ENCODE data around the gene CPNE5.

The CPNE5 gene

DNA sequence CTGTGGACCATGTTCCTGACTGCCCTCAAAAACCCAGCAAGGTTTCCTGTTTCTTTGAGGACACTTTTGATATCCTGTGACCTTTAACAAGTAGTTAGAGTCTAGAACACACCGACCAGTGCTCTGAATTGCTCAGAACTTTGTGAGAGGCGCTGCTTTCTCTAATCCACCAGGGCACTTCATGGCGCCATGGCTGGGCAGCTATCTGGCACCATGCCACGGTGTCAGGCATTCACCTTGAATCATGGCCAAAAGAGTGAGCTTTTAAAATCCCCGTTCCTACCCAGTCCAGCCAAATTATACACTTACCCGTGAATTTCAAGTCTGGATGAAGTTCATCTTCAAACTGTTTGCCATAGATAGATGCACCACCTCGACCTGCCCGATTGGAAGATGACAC lies 17.0 kb upstream of the CPNE5 start:
- DNase-seq: no peak

DNA sequence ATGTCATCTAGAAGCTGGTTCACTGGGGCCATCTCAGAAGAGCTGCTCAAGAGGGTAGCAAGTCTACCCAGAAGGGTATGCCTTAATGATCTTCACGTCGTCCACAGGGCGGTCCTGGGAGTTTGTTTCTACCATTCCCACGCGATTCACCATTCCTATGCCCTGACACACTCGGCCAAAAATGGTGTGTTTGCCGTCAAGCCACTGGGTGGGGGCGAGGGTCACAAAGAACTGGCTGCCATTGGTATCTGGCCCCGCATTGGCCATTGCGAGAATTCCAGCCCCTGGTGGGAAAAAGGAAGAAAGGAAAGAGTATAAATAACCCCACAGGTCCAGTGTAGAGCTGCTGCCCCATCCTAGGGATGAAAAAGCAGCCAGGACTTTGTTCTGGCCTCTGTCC lies 16.5 kb upstream of the CPNE5 start:
- DNase-seq: no peak

DNA sequence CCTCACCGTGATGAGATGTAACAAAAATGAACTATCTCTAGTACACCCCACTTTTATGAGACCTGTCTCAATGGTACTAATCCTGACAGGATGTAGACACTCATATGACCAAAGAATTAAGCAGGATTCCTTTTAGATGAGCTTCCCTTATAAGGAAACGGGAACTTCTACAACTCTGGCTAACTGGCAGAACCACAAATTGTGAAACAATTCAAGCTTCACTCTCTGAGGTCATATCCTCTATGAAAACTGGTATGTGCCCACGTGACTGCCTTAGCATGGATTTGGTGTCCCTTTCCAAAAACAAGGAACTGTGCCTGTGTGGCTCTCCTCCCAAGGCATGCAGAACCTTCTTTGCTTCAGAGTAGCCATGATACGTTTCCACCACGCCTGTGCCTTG lies 14.1 kb upstream of the CPNE5 start:
- DNase-seq: no peak

DNA sequence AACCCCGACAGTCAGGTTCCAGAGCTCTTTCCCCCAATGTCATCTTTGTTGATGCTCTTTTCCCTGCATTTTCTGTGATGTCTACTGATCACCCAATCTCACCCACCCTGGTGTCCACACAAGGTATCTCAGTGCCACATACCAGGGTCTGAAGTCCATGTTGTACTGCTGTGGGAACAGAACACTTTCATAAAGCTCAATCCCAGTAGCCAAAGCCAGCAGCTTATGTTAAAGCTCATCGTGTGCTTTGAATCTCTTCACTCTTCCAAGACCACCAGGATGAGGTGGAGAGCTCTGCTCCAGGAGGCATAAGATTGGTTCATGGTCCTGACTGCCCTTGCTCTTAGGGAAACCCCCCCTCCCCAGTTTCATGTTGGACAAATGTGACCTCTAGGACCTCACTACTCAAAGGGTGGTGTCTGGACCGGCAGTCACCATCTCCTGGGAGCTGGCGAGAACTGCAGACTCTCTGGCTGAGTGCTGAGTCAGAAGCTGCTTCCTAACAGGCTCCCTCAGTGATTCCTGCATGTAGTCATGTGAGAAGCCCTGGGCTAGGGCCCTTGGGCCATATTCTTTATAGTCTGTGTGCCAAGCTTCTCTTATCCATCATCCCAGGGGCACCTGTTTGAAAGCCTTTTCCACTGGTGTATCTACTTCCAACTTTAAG lies 13.4 kb upstream of the CPNE5 start:
- DNase-seq: no peak

DNA sequence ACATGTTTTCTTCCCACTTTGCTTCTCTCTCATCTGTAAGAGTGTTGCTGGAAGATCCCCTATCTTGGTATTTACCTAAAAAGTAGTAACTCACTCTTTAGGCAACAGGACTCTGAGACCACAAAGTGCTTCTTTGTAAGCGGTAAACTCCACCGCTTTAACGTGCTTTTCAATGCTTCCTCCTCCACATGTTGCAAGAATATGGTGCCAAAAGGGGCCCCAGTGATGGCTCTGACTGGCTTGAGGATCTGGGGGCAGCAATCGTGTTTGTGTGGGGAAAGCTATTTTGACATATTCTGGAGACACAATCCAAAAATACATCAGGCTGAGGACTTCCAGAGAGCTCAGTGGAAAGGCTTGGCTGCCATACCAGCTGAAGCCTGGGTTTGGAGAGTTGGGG lies 12.4 kb upstream of the CPNE5 start:
- DNase-seq: no peak

DNA sequence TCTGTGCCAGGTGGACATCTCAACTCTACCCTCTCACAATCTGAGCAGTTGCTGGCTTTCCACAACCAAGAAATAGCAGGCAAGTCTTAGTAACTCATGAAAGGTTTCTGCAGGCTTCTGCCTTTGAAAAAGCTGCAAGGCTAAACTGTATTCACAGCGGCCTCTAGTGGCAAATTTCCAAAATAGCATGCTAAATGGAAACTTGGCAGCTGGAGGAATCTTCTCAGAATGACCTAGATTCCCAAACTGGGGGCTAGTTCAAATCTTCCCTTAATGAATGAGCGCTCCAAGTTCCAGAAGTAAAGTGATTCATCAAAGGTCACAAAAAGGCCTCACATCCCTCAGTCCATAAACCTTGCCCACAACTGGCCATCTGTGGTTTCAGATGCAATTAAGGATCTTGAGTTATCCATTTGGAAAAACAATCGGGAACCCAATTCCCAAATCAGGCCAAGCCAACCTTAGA lies 11.9 kb upstream of the CPNE5 start:
- DNase-seq: peak; percentile 12

DNA sequence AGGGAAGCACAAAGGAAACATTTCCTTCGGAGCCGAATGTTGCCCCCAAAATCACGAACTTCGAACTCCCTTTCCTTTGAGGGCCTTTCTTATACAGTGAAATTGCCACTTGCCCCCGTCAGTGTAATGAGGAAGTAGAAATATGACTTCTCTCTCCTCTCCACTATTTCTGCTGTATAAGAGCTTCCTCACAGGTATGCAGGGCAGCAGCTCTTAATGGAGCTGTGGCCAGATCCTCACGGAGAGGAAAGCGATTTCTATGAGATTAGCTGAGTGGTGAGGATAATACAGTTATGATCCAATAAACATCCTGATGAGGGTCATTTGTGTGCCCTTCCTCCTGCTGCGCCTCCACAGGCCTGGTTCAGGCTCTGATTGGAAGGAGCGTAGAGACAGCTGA lies 10.8 kb upstream of the CPNE5 start:
- DNase-seq: no peak

DNA sequence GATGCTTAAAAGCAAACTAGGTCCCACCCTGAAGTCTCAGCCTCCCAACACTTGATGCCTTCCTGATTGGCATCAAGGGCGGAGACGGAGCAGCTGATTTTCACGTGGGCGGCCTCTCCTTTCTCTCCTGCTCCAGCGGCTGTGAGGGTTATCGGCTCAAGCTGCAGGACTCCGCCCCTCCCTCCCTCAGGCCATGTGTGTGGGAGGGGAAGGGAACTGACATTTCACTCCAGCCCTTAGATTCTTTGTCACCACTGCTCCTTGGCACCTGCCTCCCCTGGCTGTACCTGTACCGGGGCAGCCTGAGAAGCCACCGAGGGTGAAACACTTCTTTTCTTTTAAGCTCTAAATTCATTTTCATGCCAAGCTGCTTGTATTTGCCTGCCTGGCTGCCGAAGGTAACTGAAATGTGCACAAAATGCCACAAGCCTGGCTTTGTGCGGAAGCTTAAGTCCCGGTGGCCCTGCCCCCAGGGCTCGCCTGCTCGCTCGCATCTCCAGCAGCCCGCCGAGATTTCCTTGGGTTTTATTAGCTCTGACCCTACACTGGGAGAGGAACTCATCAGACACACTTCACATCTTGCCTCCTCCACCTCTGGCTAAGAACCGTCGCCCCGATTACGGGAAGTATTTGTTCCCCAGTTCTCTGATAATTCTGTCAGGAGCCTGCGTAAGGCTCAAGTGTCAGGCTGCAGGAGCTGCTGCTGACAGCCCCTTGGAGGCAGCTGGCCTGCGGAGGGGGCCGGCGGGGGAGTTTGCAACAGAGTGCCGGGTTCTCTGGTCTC lies 9.6 kb upstream of the CPNE5 start:
- DNase-seq: no peak

DNA sequence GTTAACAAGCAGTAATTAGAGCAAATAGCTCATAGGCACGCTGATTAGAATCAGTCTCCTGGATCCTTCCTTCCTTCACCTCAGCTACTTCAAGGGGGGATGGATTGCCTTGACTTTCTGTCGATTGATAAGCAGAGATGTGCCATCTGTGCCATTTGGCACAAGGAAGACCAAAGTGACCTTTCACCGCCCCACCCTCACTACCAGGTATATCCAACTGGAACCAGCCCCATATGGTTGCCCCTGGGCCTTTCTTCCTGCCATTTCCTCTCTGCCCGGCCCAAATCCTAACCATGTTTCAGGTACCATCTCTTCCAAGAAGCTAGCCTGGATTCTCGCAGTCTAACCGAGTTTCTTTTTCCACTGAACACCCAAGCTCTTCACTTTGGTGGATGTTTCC lies 8.7 kb upstream of the CPNE5 start:
- DNase-seq: no peak

DNA sequence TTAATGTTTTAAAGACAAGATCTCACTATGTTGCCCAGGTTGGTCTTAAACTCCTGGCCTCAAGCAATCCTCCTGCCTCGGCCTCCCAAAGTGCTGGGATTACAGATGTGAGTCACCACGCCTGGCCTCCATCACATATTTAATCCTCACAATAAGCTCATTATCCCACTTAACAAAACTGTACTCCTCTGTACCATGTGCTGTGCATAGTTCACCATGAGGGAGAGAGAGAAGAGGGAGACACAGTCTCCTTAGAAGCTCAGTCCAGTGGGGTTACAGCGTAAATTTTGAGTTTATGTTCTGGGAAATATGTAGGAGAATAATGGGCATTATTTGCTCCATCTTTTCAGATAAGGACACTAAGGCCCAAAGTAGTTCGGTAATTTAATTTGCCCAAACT lies 7.9 kb upstream of the CPNE5 start:
- DNase-seq: no peak

DNA sequence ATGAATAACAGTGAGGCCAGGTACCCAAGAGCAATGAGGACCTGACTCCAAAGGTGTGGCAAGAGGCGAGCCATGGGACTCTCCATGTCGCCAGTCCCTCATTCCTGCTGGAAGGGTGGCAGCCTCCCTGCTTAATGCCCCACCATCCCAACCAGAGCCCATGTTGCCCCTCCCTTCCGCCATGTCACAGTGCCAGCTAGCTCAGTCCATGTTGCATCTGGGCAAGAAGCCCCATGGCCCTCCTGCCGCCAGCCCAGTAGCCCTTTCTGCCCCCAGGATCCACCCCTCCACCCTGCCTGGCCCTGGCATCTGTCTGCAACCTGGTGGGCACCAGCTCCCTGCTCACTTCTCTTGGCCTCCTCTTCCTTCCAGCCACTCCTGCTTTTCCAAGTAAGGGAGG lies 6.0 kb upstream of the CPNE5 start:
- no peak for DNase-seq

DNA sequence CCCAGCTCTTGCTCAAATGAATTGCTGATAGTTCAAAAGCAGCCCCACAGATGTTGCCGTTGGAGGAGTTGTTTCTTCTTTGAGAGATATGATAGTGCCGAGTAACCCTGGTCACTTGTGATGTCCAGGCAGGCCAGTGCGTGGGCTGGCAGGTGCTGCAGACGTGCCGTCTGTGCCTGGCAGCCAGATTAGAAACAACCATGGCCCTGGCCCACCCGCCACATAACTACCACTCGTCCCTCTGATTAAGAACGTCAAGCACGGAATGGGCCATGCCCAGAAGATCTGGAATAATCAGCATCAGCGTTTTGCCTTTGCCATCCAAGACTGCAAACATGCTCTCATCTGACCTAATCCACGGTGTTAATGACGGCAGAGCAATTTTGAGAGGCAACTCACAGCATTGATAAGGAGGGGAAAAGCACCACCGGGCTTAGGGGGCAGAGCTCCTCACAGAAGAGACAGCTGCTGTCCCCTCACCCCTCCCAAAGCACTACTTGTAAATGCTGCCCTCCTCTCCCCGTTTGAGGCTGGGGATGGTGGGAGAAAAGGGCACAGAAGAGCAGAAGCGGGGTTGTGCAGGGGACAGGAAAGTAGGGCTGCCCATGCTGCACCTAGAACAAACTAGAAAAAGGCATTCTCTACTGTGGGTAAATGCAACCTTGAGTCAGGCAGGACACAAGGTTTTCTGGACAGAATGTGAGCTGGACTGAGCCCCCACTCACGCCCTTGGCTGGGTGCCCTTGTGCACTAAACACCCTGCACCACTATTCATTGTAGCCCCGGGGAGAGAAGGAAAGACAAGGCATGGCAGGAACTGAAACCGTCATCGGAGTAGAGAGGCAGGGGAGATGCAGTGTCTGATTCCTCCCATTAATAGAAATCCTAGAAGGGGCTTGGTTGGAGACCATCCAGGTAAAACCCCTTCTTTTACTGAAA lies 5.3 kb upstream of the CPNE5 start:
- DNase-seq: no peak

DNA sequence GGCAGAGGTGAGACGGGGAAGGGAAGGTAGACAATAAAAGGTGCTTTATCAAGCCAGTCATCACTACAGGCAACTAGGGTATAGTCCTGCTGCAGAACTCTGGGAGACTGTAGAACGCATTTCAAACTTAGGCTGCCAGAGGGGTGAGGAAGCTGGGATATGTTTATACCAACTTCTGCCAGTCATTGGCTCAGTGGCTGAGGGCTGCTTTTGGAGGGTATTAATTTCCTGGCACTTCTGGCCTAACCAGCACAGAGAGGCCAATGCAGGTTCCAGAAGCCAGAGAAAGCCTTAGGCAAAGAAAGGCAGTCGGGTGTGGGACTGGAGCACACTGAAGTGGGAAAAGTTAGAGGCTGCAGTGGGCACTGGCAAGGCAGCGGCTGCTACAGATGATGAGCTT lies 3.9 kb upstream of the CPNE5 start:
- DNase-seq: no peak

DNA sequence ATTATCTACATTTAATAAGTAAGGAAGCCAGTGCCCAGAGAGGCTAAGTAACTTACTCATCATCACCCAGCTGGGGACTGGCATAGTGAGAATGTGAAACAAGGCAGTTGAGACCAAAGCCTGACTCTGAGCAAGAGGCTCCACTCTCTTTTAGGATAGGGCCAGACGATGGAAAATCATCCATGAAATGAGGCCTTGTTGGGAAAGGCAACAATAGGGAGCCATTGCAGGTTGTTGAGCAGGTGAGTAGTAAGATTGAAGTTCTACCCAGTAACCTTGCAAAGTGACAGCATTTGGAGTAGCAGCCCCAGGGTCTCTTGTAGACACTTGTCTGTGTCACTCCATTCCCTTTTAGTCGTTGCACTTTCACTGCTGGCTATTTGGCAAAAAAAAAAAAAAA lies 2.5 kb upstream of the CPNE5 start:
- DNase-seq: no peak

DNA sequence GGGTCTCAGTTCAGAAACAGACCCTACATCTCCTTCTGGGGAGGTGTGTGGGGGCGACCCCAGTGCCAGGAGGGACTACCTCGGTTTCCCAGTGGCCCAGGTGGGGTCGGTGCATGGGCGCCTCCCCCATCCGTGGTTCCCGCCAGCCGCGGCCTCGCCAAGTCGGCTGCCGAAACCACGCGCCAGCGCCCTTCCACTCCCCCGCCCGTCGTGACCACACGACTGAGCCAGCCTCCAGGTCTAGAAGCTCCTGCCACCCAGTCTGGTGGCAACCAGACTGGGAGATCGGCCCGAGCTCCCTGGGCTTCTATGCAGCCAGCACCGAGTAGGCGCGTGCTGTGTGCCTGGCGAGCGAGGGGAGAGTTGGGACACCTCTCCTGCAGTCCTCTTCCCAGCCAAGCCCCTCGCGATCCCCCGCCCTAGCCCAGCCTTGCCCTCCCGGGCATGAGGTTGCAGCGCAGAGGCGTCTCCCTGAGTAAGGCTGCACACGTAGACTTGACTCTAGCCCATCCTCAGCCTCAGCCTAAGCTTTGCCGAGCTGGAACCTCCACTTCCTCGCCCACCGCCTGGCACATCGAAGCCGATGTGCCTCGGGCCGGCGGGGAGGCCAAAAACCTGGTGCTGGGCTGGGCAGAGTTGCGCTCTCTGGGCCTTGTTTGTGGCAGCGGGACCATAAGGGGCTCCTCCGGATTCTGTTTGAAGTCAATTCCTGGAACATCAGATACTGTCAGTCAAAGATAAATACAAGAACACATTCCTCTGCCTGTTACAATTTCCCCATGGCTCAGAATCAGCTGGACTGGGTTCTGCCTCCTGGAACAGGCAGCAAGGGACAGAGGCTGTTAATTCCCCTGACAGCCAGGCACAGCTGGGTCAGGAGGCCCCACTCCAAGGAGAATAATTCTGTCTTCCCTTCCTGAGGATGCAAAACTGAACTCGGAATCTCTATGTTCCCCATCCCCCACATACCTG lies 1.5 kb upstream of the CPNE5 start:
- no peak for DNase-seq

DNA sequence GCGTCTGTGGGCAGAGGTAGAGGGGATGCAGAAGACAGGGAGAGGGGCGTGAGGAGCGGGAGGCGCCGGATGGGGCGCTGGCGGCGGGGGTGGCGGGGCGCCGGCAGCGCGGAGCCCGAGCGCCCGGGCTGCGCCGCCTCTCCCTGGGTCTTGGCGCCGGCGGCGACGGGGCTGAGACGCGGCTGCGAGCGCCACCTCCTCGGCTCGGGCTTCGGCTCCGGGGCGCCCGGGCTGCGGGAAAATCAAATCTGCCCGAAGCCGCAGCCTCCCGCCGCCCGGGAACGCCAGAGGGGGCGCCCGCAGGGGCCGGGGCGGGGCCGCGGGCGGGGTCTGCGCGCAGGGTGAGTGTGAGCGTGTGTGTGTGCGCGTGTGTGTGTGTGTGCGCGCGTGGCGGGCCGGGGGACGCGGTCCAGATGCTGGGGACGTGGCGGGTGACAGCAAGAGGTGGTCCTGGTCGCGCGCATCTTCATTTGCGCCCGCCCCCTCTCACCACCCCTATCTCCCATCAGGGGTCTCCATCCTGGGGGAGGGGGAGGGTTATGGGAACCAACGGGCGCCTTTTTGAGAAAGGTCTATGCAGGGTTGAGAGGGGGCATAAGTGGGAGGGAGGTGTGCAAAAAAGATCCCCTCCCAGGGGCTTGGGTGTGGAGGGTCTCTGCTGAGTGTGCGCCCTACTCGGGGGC lies 646 bp upstream of the CPNE5 start:
- DNase-seq: no peak

DNA sequence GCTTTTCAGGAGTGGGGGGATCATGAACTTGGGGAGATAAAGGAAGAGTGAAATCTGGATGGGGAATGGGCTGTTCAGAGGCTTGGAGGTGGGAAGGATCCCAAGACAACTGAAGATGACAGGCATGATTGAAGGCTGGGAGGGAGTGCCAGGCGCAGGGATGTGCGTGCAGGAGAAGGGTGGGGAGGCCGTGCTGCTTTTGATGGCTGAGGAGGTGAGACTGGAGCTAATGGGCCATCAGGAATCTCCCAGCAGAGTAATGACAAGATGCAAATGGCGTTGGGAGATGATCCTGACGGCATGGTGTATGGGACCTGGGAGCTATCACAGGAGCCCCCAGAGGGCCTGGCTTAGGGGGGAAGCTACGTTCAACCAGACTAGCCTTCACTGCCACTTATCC lies 1.6 kb downstream of the CPNE5 start:
- DNase-seq: no peak

DNA sequence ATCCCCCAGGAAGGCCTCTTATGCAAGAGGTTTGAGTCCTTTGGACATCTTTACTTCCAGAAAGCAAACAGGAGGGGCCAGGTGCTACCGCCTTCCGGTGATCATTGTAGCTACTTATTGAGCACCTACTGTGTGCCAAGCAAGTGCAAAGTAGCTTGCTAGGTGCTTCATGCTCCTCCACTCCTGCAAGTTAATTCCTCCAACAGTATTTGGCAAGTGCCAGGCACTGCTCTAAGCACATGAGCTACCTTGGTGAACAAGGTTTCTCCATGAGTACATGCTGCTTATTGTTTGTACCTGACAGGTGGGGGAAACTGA lies 2.3 kb downstream of the CPNE5 start:
- DNase-seq: no peak

DNA sequence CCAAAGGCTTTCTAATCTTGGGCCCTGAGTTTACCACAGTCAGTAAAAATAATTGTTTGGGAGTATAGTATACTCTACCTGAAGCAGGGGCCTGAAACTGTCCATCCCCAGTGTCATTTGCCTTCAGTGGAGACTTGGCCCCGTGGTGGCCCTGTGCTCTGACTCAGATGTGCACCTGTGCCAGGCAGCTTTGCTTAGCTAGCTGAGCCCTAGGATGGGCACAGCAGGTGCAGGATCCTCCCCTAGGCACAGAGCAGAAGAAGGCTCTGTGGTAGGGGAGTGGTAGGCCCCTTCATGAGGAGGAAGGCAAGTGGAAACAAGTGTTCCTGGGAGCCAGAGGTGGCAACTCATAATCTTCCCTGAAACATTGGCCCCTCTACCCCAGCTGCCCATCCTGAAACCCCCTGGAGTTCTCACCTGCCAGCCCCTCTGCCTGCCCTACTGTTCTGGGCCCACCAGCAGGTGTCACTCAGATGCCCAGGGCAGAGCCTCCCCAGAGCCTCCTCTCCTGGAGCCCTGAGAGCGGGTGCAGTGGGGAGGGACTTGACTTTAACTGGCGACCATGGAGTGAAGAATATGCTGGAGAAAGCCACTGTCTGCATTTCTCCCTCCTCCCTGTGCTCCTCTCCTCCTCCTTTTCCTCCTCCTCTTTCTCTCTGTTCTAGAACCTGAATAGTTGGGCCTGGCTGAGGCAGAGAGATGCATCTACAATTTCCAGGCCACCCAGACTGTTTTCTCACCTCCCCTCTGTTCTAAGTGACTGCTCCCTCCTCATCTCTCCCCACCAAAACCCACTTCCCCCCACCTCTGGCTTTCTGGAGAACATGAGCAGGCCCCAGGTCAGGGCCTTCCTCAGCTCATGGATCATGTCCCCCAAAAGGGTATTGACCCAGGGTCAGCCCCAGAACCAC lies 2.9 kb downstream of the CPNE5 start:
- no peak for DNase-seq

DNA sequence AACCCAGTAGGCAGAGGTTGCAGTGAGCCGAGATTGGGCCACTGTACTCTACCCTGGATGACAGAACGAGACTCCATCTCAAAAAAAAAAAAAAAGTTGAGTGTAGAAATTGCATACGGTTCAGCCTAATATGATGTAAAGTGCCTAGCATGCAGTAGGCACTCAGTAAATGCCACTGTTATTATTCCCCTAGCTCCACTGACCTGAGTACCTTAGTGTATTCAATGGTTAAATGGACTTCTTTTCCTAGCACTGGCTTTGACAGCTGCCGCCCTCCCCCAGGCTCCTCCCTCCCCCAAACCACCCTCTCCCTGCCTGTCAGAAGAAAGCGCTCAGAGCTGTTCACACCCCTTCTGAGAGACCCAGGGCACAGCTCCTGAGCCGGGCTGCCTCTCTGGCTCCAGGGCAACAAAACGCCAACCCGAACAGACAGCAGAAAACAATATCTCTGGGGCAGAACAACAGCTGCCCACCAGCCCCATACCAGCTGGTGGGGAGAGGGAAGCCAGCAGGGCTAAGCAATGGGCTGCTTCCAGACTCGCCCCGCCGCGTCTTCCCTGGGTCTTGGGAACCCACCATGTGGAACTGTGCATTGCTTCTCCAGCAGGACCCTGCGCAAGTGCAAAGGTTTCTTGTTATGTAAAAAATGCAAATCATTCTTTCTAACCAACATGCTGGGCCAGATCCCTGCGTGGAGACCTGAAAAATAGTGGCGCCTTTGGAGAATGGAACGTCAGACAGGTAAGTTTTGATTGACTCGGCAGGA lies 4.5 kb downstream of the CPNE5 start:
- peak; percentile 38 for DNase-seq
